Coronary artery (tissue), 2 donors: Measurements from ENCODE around the gene XPOT.

Experiments
- DNase-seq: peaks from one replicate; pipeline ENCODE4 v3.0.0-alpha.2; 2017; ENCODE audit warnings: low spot score
- H3K27ac ChIP-seq, 2 donors: fragments of 200-600 bp; sonication (generic); one replicate each; pipeline ENCODE4 v1.5.1; 2016 to 2019
- H3K4me3 ChIP-seq: fragments of 200-600 bp; sonication (generic); 2 replicates; pipeline ENCODE4 v1.5.1; 2016; ENCODE audit warnings: mild to moderate bottlenecking, moderate library complexity
- TF ChIP-seq, protein P1 (sequence below): fragments of 200-600 bp; sonication (generic); IDR thresholded peaks from one replicate; pipeline ENCODE4 v1.5.1; 2019; ENCODE audit warnings: antibody characterized with exemption

XPOT gene

GRCh38 chr12:64469455-64470142, 65.4 kb downstream of the XPOT start:
- H3K27ac ChIP-seq = no peak overlapping the region
- no peak overlapping the region for H3K4me3 ChIP-seq
- no peak for DNase-seq
- TF ChIP-seq, protein P1, sequence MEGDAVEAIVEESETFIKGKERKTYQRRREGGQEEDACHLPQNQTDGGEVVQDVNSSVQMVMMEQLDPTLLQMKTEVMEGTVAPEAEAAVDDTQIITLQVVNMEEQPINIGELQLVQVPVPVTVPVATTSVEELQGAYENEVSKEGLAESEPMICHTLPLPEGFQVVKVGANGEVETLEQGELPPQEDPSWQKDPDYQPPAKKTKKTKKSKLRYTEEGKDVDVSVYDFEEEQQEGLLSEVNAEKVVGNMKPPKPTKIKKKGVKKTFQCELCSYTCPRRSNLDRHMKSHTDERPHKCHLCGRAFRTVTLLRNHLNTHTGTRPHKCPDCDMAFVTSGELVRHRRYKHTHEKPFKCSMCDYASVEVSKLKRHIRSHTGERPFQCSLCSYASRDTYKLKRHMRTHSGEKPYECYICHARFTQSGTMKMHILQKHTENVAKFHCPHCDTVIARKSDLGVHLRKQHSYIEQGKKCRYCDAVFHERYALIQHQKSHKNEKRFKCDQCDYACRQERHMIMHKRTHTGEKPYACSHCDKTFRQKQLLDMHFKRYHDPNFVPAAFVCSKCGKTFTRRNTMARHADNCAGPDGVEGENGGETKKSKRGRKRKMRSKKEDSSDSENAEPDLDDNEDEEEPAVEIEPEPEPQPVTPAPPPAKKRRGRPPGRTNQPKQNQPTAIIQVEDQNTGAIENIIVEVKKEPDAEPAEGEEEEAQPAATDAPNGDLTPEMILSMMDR = no peak

GRCh38 chr12:64470495-64470894, 66.3 kb downstream of the XPOT start:
- DNase-seq = no peak
- Histone ChIP-seq H3K27ac (no peak overlapping the region), H3K4me3 (no peak overlapping the region)
- TF ChIP-seq, protein P1 = no peak

GRCh38 chr12:64473176-64473575, 69.0 kb downstream of the XPOT start:
- Histone ChIP-seq H3K4me3 (no peak overlapping the region), H3K27ac (no peak overlapping the region)
- DNase-seq = no peak
- TF ChIP-seq, protein P1 = no peak

DNA sequence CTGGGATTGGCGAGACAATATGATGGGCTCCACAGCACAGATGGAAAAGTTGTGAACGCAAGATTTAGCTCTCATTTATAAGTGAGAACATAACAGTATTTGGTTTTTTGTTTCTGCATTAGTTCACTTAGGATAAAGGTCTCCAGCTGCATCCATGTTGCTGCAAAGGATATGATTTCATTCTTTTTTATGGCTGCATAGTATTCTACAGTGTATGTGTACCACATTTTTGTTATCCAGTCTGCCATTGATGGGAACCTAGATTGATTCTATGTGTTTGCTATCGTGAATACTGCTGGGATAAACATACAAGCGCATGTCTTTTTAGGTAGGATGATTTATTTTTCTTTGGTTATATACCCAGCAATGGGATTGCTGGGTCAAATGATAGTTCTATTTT, 71.3 kb downstream of the XPOT start:
- H3K27ac ChIP-seq = no peak overlapping the region
- no peak for DNase-seq
- TF ChIP-seq, protein P1 = no peak

GRCh38 chr12:64476844-64477243, 72.7 kb downstream of the XPOT start:
- TF ChIP-seq, protein P1 = no peak
- Histone ChIP-seq H3K4me3 (no peak overlapping the region), H3K27ac (no peak overlapping the region)
- DNase-seq = no peak

More for the DNA sequence above, 71.3 kb downstream of the XPOT start:
- no peak overlapping the region for H3K4me3 ChIP-seq

DNA sequence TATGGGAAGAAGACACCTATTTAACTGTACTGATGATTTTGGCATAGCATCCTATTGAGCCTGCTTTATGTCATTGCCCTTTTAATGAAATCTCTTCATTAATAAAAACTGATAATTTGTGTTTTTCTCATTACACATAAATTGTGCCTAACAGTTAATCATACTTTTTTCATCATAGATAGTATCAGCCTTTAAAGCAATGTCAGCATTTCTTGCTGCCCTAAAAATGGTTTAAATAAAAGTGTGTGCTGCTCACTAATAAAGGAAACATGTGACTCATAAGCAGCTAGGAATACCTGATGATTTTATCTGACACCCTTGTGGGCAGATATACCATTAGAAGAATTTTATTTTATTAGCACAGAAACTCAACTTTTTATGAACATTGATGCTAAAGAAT, 74.5 kb downstream of the XPOT start:
- TF ChIP-seq, protein P1 = no peak
- no peak overlapping the region for H3K27ac ChIP-seq
- DNase-seq = no peak
- H3K4me3 ChIP-seq = no peak overlapping the region

GRCh38 chr12:64480148-64480547, 76.0 kb downstream of the XPOT start:
- TF ChIP-seq, protein P1 = no peak
- Histone ChIP-seq H3K27ac (no peak overlapping the region), H3K4me3 (no peak overlapping the region)
- DNase-seq = no peak
